GM23338 (cell line): Measurements from ENCODE around the gene FRK. TPM values are rescaled to one million over a fixed set of nuclear protein-coding genes. Genes with fewer than 3 reads are reported as not detected.

Experiments used
- ATAC-seq: fragments of 200-7000 bp; cut with Tn5 transposase; 3 replicates; pipeline ENCODE4 v1.9.1; 2020
- DNase-seq: peaks from one replicate; pipeline ENCODE4 v3.0.0-alpha.2; 2015; ENCODE audit warnings: low spot score
- H2AFZ ChIP-seq: fragments of 200-600 bp; sonication (generic); 2 replicates; pipeline ENCODE4 v1.8.0; 2016; ENCODE audit warnings: antibody characterized with exemption, mild to moderate bottlenecking, moderate library complexity
- H3F3A ChIP-seq: fragments of 200-600 bp; sonication (generic); replicated peaks from 2 replicates; pipeline ENCODE4 v1.8.0; 2017; ENCODE audit warnings: antibody characterized with exemption, mixed run types, low read depth
- H3K27ac ChIP-seq: fragments of 200-600 bp; sonication (generic); 2 replicates; pipeline ENCODE4 v1.6.1; 2016; ENCODE audit warnings: low read depth
- H3K27me3 ChIP-seq: fragments of 200-600 bp; sonication (generic); 2 replicates; pipeline ENCODE4 v1.8.0; 2016; ENCODE audit warnings: mild to moderate bottlenecking, mixed run types, moderate library complexity; ENCODE audit not compliant: insufficient read depth
- H3K36me3 ChIP-seq: fragments of 200-600 bp; sonication (generic); 2 replicates; pipeline ENCODE4 v1.8.0; 2016; ENCODE audit warnings: mild to moderate bottlenecking; ENCODE audit not compliant: insufficient read depth
- H3K4me1 ChIP-seq: fragments of 200-600 bp; sonication (generic); 2 replicates; pipeline ENCODE4 v1.8.0; 2016; ENCODE audit warnings: mild to moderate bottlenecking, moderate library complexity; ENCODE audit not compliant: insufficient read depth
- H3K4me2 ChIP-seq: fragments of 200-600 bp; sonication (generic); 2 replicates; pipeline ENCODE4 v1.7.1; 2017; ENCODE audit warnings: mixed run types
- H3K4me3 ChIP-seq: fragments of 200-600 bp; sonication (generic); 2 replicates; pipeline ENCODE4 v1.6.1; 2016; ENCODE audit warnings: mixed run types
- H3K79me2 ChIP-seq: fragments of 200-600 bp; sonication (generic); replicated peaks from 2 replicates; pipeline ENCODE4 v1.8.0; 2017; ENCODE audit warnings: mild to moderate bottlenecking; ENCODE audit not compliant: insufficient read depth
- H3K9me2 ChIP-seq: fragments of 200-600 bp; sonication (generic); 2 replicates; pipeline ENCODE4 v1.8.0; 2017; ENCODE audit not compliant: insufficient read depth
- H4K20me1 ChIP-seq: fragments of 200-600 bp; sonication (generic); replicated peaks from 2 replicates; pipeline ENCODE4 v1.8.0; 2017; ENCODE audit warnings: mild to moderate bottlenecking; ENCODE audit not compliant: insufficient read depth
- H3K27ac Mint-ChIP-seq: 2 replicates; pipeline ENCODE4 v1.8.0; 2020; ENCODE audit warnings: inconsistent platforms, mild to moderate bottlenecking, moderate library complexity, mixed read lengths
- H3K27me3 Mint-ChIP-seq: 3 replicates; pipeline ENCODE4 v1.8.0; 2022; ENCODE audit warnings: low read depth, mild to moderate bottlenecking, moderate library complexity, mixed read lengths, inconsistent platforms; ENCODE audit not compliant: insufficient read depth, poor library complexity
- H3K36me3 Mint-ChIP-seq: 3 replicates; pipeline ENCODE4 v1.8.0; 2021; ENCODE audit warnings: low read depth, mild to moderate bottlenecking, inconsistent platforms, moderate library complexity, mixed read lengths
- H3K4me1 Mint-ChIP-seq: 3 replicates; pipeline ENCODE4 v1.8.0; 2020; ENCODE audit warnings: mild to moderate bottlenecking, inconsistent platforms, mixed read lengths
- H3K4me3 Mint-ChIP-seq: 3 replicates; pipeline ENCODE4 v1.8.0; 2021; ENCODE audit warnings: moderate library complexity, mild to moderate bottlenecking, inconsistent platforms, mixed read lengths
- H3K9me3 Mint-ChIP-seq: 3 replicates; pipeline ENCODE4 v1.8.0; 2020; ENCODE audit warnings: moderate library complexity, mild to moderate bottlenecking, inconsistent platforms, mixed read lengths
- CTCF ChIP-seq, 2 experiments: fragments of 200-600 bp in 1 of 2; sonication (generic) in 1 of 2; conservative IDR thresholded peaks; 2 replicates each; pipeline versions ENCODE4 v1.5.1 to v1.6.1; 2016 to 2017; ENCODE audit warnings: antibody characterized with exemption in 2 of 2, low read depth in 2 of 2, mild to moderate bottlenecking in 2 of 2, moderate library complexity in 1 of 2
- ETS1 ChIP-seq: IDR thresholded peaks from 2 replicates; pipeline ENCODE4 v1.6.1; 2016; ENCODE audit warnings: antibody characterized with exemption
- EZH2 ChIP-seq: fragments of 200-600 bp; sonication (generic); IDR thresholded peaks from one replicate; pipeline ENCODE4 v1.8.0; 2017; ENCODE audit warnings: antibody characterized with exemption, mild to moderate bottlenecking, low read depth; ENCODE audit not compliant: unreplicated experiment
- EZH2phosphoT487 ChIP-seq: fragments of 200-600 bp; sonication (generic); IDR thresholded peaks from one replicate; pipeline ENCODE4 v1.8.1; 2018; ENCODE audit warnings: antibody characterized with exemption; ENCODE audit not compliant: unreplicated experiment
- JUNB ChIP-seq: IDR thresholded peaks from one replicate; pipeline ENCODE4 v1.6.1; 2016; ENCODE audit warnings: antibody characterized with exemption; ENCODE audit not compliant: unreplicated experiment
- NANOG ChIP-seq: IDR thresholded peaks from 2 replicates; pipeline ENCODE4 v1.6.1; 2016; ENCODE audit warnings: antibody characterized with exemption, borderline replicate concordance
- POLR2AphosphoS5 ChIP-seq: IDR thresholded peaks from 2 replicates; pipeline ENCODE4 v1.6.1; 2016; ENCODE audit warnings: antibody characterized with exemption, low read depth
- REST ChIP-seq: IDR thresholded peaks from one replicate; pipeline ENCODE4 v1.6.1; 2018; ENCODE audit warnings: antibody characterized with exemption; ENCODE audit not compliant: unreplicated experiment
- STAT1 ChIP-seq: IDR thresholded peaks from one replicate; pipeline ENCODE4 v1.6.1; 2016; ENCODE audit warnings: antibody characterized with exemption; ENCODE audit not compliant: unreplicated experiment
- ZNF114 ChIP-seq: fragments of 250-450 bp; sonication (Bioruptor Pico); IDR thresholded peaks from 2 replicates; pipeline ENCODE4 v1.5.0; 2020; ENCODE audit warnings: mild to moderate bottlenecking, moderate library complexity
- ZNF331 ChIP-seq: fragments of 250-450 bp; sonication (Bioruptor Pico); IDR thresholded peaks from 2 replicates; pipeline ENCODE4 v1.5.0; 2020; ENCODE audit warnings: low read depth, mild to moderate bottlenecking, moderate library complexity
- polyA plus RNA-seq: library from polyadenylated mRNA; unstranded; fragments of >200 nt; fragmentation: Nextera tagmentation; extraction: Ambion mirVana; gene quantifications from 2 replicates; pipeline ENCODE4 v1.2.1, GENCODE V29; 2016
- total RNA-seq: library from RNA; depleted of rRNA; stranded (reverse); fragments of >200 nt; shearing (Covaris generic); gene quantifications from 2 replicates; pipeline ENCODE4 v1.2.3, GENCODE V29; 2014

Gene FRK
- total and polyA plus RNA-seq, 2 experiments from 2014 or later = 0.06 to 0.24 TPM

- Mint-ChIP-seq H3K36me3 (no peaks in the 10 kb centered on the region), H3K9me3 (no peaks in the 10 kb centered on the region), H3K27me3 (no peaks in the 10 kb centered on the region), H3K27ac (no peak overlapping the region), H3K4me3 (no peak overlapping the region), H3K4me1 (peaks cover 2% of the 10 kb centered on the region; the same call in 2 of the 3 replicates)
- H3K27ac ChIP-seq = no peak overlapping the region
- no peaks in the 10 kb centered on the region for H3K27me3 ChIP-seq
- H3K4me2 ChIP-seq = no peak overlapping the region
- no peaks in the 10 kb centered on the region for H4K20me1 ChIP-seq
- no peak overlapping the region for H3K4me3 ChIP-seq
- no peaks in the 10 kb centered on the region for H3K9me2 ChIP-seq
- H3K4me1 ChIP-seq = no peaks in the 10 kb centered on the region
- H3K36me3 ChIP-seq = no peaks in the 10 kb centered on the region
- no peak for DNase-seq
- no peak overlapping the region for H2AFZ ChIP-seq
- H3K79me2 ChIP-seq = no peaks in the 10 kb centered on the region
- no peak for ATAC-seq
- TF ChIP-seq STAT1 (no peak), JUNB (no peak), ZNF331 (CRISPR knock-in tag) (no peak), EZH2phosphoT487 (no peak), EZH2 (no peak), ETS1 (no peak)
- H3F3A ChIP-seq = no peaks in the 10 kb centered on the region
Observed at GRCh38 chr6:115983998-115984397, 76.7 kb downstream of the FRK start.

GRCh38 chr6:115982453-115982852, 78.2 kb downstream of the FRK start:
- H3K4me3 Mint-ChIP-seq = no peak overlapping the region
- no peak for ATAC-seq
- Histone ChIP-seq H3K36me3 (no peaks in the 10 kb centered on the region), H3K4me1 (no peaks in the 10 kb centered on the region), H3K4me3 (no peak overlapping the region), H3F3A (no peaks in the 10 kb centered on the region), H3K4me2 (no peak overlapping the region), H3K9me2 (no peaks in the 10 kb centered on the region), H3K27me3 (no peaks in the 10 kb centered on the region), H3K27ac (no peak overlapping the region), H4K20me1 (no peaks in the 10 kb centered on the region), H3K79me2 (no peaks in the 10 kb centered on the region), H2AFZ (no peak overlapping the region; the same call in 1 of the 2 replicates)
- H3K27me3 Mint-ChIP-seq = no peaks in the 10 kb centered on the region
- H3K9me3 Mint-ChIP-seq = no peaks in the 10 kb centered on the region
- H3K36me3 Mint-ChIP-seq = no peaks in the 10 kb centered on the region
- peaks cover 2% of the 10 kb centered on the region; the same call in 2 of the 3 replicates for H3K4me1 Mint-ChIP-seq
- no peak for DNase-seq
- H3K27ac Mint-ChIP-seq = no peak overlapping the region
- no peak for TF ChIP-seq ZNF331 (CRISPR knock-in tag)
- no peak for TF ChIP-seq CTCF (conservative IDR thresholded peaks at IDR 0.05; ENCODE audit: low read depth in 2 of 2)
- TF ChIP-seq EZH2 = no peak
- TF ChIP-seq EZH2phosphoT487 = no peak
- no peak for TF ChIP-seq POLR2AphosphoS5
- no peak for TF ChIP-seq ZNF114 (CRISPR knock-in tag)
- no peak for TF ChIP-seq REST
- no peak for TF ChIP-seq NANOG
- no peak for TF ChIP-seq STAT1
